Measurements from ENCODE around the gene IGF1R. TPM values are rescaled to one million over a fixed set of nuclear protein-coding genes. Genes with fewer than 3 reads are reported as not detected.

IGF1R gene
- total and polyA plus RNA-seq, 4 experiments from 2014 or later: 0.45 to 49.2 (median 25.1) TPM

DNA sequence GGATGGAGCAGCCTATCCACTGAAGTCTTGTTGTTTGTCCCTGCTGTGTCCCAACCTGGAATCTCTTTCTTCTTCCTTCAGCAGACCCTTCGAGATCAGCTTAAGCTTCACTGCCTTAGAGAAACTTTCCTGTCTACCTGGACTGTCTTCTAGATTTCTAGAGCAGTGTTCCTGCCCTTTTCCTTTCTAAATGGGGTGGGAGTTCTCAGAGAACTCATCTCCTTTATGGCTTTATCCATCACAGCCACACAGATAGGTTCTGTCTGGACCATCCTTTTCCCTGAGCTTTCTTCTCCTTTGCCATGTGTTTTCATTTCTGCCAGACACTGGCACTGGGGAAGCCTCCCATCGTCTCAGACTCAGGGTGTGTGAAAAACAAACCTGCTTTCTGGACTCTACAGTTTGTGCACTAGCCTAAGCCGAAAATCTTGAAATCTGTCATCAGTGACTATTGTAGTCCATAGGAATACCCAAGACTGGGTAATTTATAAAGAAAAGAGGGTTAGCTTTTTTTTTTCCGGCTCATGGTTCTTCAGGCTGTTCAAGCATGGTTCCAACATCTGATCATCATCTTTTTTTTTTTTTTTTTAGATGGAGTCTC, 181.8 kb downstream of the IGF1R start:
- intact Hi-C loops (cut with micrococcal nuclease): no loop called here
- Histone ChIP-seq H3K9me3 (ENCODE audit: control insufficient read depth in 1 of 2, low read length in 2 of 2) (peaks cover 0 to 24% of the 10 kb centered on the region in 2 donors), H3K27me3 (ENCODE audit: insufficient read depth, low read length) (no peaks in the 10 kb centered on the region), H3K36me3 (ENCODE audit: insufficient read depth, low read length) (no peaks in the 10 kb centered on the region), H3K4me3 (ENCODE audit: low read length in 2 of 2) (no peak overlapping the region), H3K4me1 (ENCODE audit: insufficient read depth, low read length) (no peaks in the 10 kb centered on the region), H3K27ac (ENCODE audit: low read depth, low read length) (no peak overlapping the region)
- Mint-ChIP-seq H3K27me3 (no peaks in the 10 kb centered on the region), H3K4me3 (no peak overlapping the region), H3K9me3 (peaks cover 4 to 69% (median 49%) of the 10 kb centered on the region in 8 donors), H3K36me3 (peaks cover 18 to 37% of the 10 kb centered on the region in 2 donors), H3K4me1 (no peaks in the 10 kb centered on the region), H3K27ac (no peak overlapping the region)
- no peak for DNase-seq
- CTCF ChIA-PET (ENCODE audit: partially characterized antibody): interaction anchor here (0.6 kb wide), 1 partner anchor 263 kb away, joined by 3 read pairs; no protein-coding TSS in a partner anchor
- POLR2A ChIA-PET (ENCODE audit: partially characterized antibody): no interaction called here

DNA sequence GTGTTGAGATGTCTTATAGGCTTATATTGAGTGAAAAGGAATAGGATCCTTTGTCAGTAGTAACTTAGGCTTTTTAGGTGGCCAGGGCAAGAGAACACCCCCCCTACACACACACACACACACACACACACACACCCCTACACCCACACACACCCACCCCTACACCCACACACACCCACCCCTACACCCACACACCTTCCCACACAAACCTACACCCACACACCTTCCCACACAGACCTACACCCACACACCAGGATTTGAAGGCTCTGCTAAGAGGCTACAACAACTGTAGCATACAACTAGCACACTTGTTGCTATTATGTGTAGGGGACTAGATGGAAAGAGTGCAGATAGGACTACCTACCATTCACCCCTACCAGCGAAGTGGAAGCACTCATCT, 186.6 kb downstream of the IGF1R start:
- ChIA-PET POLR2A (ENCODE audit: partially characterized antibody) (no interaction called here), CTCF (ENCODE audit: partially characterized antibody) (interaction anchor here (0.9 kb wide), 1 partner anchor 16 kb away, joined by 3 read pairs; no protein-coding TSS in a partner anchor)
- Mint-ChIP-seq H3K27me3 (no peaks in the 10 kb centered on the region), H3K27ac (no peak overlapping the region), H3K4me1 (peaks cover 0 to under 1% (median 0%) of the 10 kb centered on the region in 4 donors), H3K36me3 (peaks cover 14 to 25% of the 10 kb centered on the region in 2 donors), H3K4me3 (no peak overlapping the region), H3K9me3 (peaks cover 4 to 35% (median 28%) of the 10 kb centered on the region in 8 donors)
- Histone ChIP-seq H3K4me1 (ENCODE audit: insufficient read depth, low read length) (no peaks in the 10 kb centered on the region), H3K27me3 (ENCODE audit: insufficient read depth, low read length) (no peaks in the 10 kb centered on the region), H3K36me3 (ENCODE audit: insufficient read depth, low read length) (no peaks in the 10 kb centered on the region), H3K9me3 (ENCODE audit: control insufficient read depth in 1 of 2, low read length in 2 of 2) (peaks cover 0 to 7% of the 10 kb centered on the region in 2 donors), H3K4me3 (ENCODE audit: low read length in 2 of 2) (no peak overlapping the region), H3K27ac (ENCODE audit: low read depth, low read length) (no peak overlapping the region)
- intact Hi-C loops (cut with micrococcal nuclease): no loop called here
- DNase-seq: no peak

DNA sequence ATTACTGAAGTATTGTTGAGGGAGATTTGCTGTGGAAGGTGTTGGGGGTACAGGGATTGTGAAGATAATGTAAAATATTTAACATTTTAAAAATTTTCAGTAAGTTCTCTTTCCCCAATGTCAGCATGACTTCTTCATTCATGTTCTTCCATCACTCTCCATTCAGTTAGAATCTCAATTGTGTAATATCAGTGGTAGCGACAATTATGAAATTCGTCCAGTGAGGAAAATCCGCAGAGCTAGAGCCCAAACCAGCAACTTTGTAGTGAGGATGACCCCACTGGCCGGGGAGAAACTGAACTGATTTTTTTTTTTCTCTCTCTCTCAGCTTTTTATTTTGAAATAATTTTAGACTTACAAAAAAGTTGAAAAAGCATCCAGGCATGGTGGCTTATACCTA, 187.5 kb downstream of the IGF1R start:
- H3K27me3 ChIP-seq (ENCODE audit: insufficient read depth, low read length): no peaks in the 10 kb centered on the region
- peaks cover 14 to 22% of the 10 kb centered on the region in 2 donors for H3K36me3 Mint-ChIP-seq
- peaks cover 0 to under 1% of the 10 kb centered on the region in 2 donors for H3K27me3 Mint-ChIP-seq
- H3K4me1 ChIP-seq (ENCODE audit: insufficient read depth, low read length): no peaks in the 10 kb centered on the region
- H3K27ac Mint-ChIP-seq: no peak overlapping the region
- no peak overlapping the region for H3K4me3 Mint-ChIP-seq
- ChIA-PET POLR2A (ENCODE audit: partially characterized antibody) (no interaction called here), CTCF (ENCODE audit: partially characterized antibody) (interaction anchor here (0.8 kb wide), 1 partner anchor 12 kb away, joined by 3 read pairs; no protein-coding TSS in a partner anchor)
- H3K4me3 ChIP-seq (ENCODE audit: low read length in 2 of 2): no peak overlapping the region
- no peak for DNase-seq
- no peaks in the 10 kb centered on the region for H3K36me3 ChIP-seq (ENCODE audit: insufficient read depth, low read length)
- intact Hi-C loops (cut with micrococcal nuclease): no loop called here
- peaks cover 4 to 26% (median 20%) of the 10 kb centered on the region in 8 donors for H3K9me3 Mint-ChIP-seq
- H3K27ac ChIP-seq (ENCODE audit: low read depth, low read length): no peak overlapping the region
- H3K4me1 Mint-ChIP-seq: peaks cover 0 to 3% (median 0%) of the 10 kb centered on the region in 4 donors
- H3K9me3 ChIP-seq (ENCODE audit: control insufficient read depth in 1 of 2, low read length in 2 of 2): peaks cover 0 to 1% of the 10 kb centered on the region in 2 donors

DNA sequence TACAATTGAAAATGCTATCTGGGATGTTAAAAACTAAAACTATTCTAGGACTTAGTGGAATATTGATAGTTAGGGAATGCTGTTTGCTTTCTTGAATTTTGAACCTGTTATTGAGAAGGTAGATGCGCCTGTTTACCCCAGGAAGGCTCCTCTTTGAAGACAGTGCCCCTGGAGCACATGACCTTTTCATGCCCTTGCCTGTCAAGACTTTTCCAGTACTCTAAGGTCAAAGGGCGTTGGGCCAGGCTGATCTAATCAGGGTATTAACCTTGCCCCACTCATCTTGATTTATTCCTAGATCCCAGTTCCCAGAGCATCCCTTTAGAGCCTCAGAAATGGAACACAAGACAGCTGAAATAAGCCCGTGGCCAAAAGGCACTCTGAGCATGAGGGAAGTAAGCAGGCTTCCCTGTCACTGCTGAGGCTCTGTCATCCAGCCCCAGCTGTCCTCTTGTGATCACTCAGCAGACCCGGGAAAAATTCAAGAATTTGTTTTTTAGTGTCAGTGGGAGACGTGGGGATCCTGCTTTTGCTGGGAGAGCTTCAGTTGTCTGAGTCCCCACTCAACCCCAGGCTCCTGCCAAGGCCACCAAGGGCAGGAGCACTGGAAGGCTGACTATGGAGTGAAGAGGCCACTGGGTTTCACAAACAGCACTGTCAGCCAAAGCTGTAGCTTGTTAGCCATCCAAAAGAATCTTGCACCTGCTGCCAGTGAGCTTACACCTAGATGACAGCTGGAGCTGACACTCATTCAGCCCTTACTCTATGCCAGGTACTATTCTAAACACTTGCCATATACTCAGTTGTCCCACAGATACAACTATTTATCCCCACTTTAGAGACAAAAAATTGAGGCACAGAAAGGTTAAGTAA, 190.3 kb downstream of the IGF1R start:
- CTCF ChIA-PET (ENCODE audit: partially characterized antibody): no interaction called here
- H3K27me3 Mint-ChIP-seq: peaks cover 0 to 2% of the 10 kb centered on the region in 2 donors
- no peak for DNase-seq
- no peak overlapping the region for H3K27ac ChIP-seq (ENCODE audit: low read depth, low read length)
- no peak overlapping the region for H3K27ac Mint-ChIP-seq
- no peaks in the 10 kb centered on the region for H3K9me3 Mint-ChIP-seq
- H3K4me1 Mint-ChIP-seq: peaks cover 0 to 5% (median 0%) of the 10 kb centered on the region in 4 donors
- no peaks in the 10 kb centered on the region for H3K27me3 ChIP-seq (ENCODE audit: insufficient read depth, low read length)
- no peaks in the 10 kb centered on the region for H3K9me3 ChIP-seq (ENCODE audit: control insufficient read depth in 1 of 2, low read length in 2 of 2)
- H3K4me3 Mint-ChIP-seq: no peak overlapping the region
- intact Hi-C loops (cut with micrococcal nuclease): no loop called here
- H3K36me3 Mint-ChIP-seq: no peaks in the 10 kb centered on the region
- POLR2A ChIA-PET (ENCODE audit: partially characterized antibody): no interaction called here
- no peak overlapping the region for H3K4me3 ChIP-seq (ENCODE audit: low read length in 2 of 2)
- no peaks in the 10 kb centered on the region for H3K36me3 ChIP-seq (ENCODE audit: insufficient read depth, low read length)
- no peaks in the 10 kb centered on the region for H3K4me1 ChIP-seq (ENCODE audit: insufficient read depth, low read length)

DNA sequence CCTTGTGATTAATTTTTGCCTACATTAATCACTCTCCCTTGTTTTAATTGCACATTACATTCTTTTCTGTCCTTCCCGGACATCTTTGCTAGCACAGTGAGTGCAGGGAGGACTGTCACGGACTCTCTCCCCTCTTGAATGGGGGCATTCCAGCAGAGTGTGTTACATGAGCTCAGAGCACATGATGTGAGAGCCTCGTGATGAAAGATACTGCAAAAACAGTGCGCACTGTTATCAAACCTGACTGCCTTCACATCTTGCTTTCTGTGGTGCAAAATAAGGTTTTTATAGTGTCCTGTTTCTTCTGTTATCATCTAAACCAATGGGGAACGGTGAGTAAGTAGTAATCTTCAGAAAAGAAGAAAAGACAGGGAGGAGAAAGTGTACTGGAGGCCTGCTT, 191.7 kb downstream of the IGF1R start:
- peaks cover 0 to 10% (median 0%) of the 10 kb centered on the region in 4 donors for H3K4me1 Mint-ChIP-seq

DNA sequence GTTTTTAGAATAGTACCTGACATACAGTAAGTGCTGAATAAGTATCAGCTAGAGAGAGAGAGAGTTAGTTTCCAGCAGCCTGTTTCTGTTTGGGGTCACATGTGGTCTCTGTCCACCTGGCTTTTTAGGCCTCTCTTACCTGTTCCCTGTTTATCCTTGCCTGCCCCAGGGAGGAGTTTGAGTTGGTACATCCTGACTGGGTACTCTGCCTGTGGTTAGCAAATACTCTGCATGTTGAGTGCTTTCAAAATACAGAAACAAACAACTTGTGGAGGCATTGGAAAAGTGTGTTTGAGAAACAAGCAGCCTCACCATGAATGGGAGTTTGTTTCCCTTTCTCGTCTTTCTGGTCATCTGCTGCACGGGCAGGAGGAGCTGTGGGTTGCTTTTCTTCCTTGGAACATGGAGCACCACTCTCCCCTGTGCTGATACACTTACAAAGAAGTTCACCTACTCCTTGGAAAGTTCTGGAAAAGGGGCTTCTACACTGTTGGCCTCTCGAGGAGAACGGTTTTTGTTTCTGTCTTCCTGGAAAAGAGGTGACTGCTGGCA, 193.2 kb downstream of the IGF1R start:
- H3K4me1 Mint-ChIP-seq: peaks cover 0 to 13% (median 3%) of the 10 kb centered on the region in 4 donors
- POLR2A ChIA-PET (ENCODE audit: partially characterized antibody): no interaction called here
- Histone ChIP-seq H3K36me3 (ENCODE audit: insufficient read depth, low read length) (no peaks in the 10 kb centered on the region), H3K4me3 (ENCODE audit: low read length in 2 of 2) (no peak overlapping the region), H3K4me1 (ENCODE audit: insufficient read depth, low read length) (no peaks in the 10 kb centered on the region), H3K27me3 (ENCODE audit: insufficient read depth, low read length) (no peaks in the 10 kb centered on the region), H3K9me3 (ENCODE audit: control insufficient read depth in 1 of 2, low read length in 2 of 2) (no peaks in the 10 kb centered on the region), H3K27ac (ENCODE audit: low read depth, low read length) (no peak overlapping the region)
- H3K27me3 Mint-ChIP-seq: peaks cover 0 to 2% of the 10 kb centered on the region in 2 donors
- intact Hi-C loops (cut with micrococcal nuclease): no loop called here
- no peak overlapping the region for H3K4me3 Mint-ChIP-seq
- CTCF ChIA-PET (ENCODE audit: partially characterized antibody): interaction anchor here (0.9 kb wide), 1 partner anchor 41 kb away, joined by 3 read pairs; no protein-coding TSS in a partner anchor
- no peak overlapping the region for H3K27ac Mint-ChIP-seq
- H3K36me3 Mint-ChIP-seq: no peaks in the 10 kb centered on the region
- DNase-seq: no peak
- H3K9me3 Mint-ChIP-seq: no peaks in the 10 kb centered on the region

More for the DNA sequence above, 191.7 kb downstream of the IGF1R start:
- no peaks in the 10 kb centered on the region for H3K9me3 ChIP-seq (ENCODE audit: control insufficient read depth in 1 of 2, low read length in 2 of 2)
- H3K27me3 ChIP-seq (ENCODE audit: insufficient read depth, low read length): no peaks in the 10 kb centered on the region
- Mint-ChIP-seq H3K36me3 (no peaks in the 10 kb centered on the region), H3K27me3 (peaks cover 0 to 2% of the 10 kb centered on the region in 2 donors), H3K4me3 (no peak overlapping the region), H3K27ac (no peak overlapping the region), H3K9me3 (no peaks in the 10 kb centered on the region)
- ChIA-PET POLR2A (ENCODE audit: partially characterized antibody) (no interaction called here), CTCF (ENCODE audit: partially characterized antibody) (no interaction called here)
- H3K4me3 ChIP-seq (ENCODE audit: low read length in 2 of 2): no peak overlapping the region
- H3K27ac ChIP-seq (ENCODE audit: low read depth, low read length): no peak overlapping the region
- no peak for DNase-seq
- H3K36me3 ChIP-seq (ENCODE audit: insufficient read depth, low read length): no peaks in the 10 kb centered on the region
- H3K4me1 ChIP-seq (ENCODE audit: insufficient read depth, low read length): no peaks in the 10 kb centered on the region
- intact Hi-C loops (cut with micrococcal nuclease): no loop called here
